ENCODE measurements around the gene LPIN1. TPM values are rescaled to one million over a fixed set of nuclear protein-coding genes. Genes with fewer than 3 reads are reported as not detected.

Gene LPIN1
- total and polyA plus RNA-seq, 2 of the 13 experiments (the other 11 are each of a cell fraction or from before 2014, with no cell fraction given): 9.7 to 19.4 TPM

GRCh38 chr2:11863103-11863502 is 116.7 kb downstream of the LPIN1 start:
- Histone ChIP-seq H4K20me1 (ENCODE audit: insufficient read depth, low read length) (no peaks in the 10 kb centered on the region), H3K9me3 (ENCODE audit: low read length) (peaks cover 14% of the 10 kb centered on the region), H3K27ac (ENCODE audit: extremely low read length, insufficient read depth, low read length) (no peak overlapping the region), H2AFZ (ENCODE audit: low read length) (no peak overlapping the region), H3K4me3 (replicated peaks in 1 of 3; ENCODE audit: insufficient read depth in 1 of 3, low read depth in 2 of 3, low read length in 3 of 3) (no peak overlapping the region), H3K27me3 (ENCODE audit: control insufficient read depth in 1 of 2, insufficient read depth in 2 of 2, low read length in 2 of 2) (peaks cover 0 to 20% of the 10 kb centered on the region in 2 experiments; a peak in 2 of 5 replicates), H3K79me2 (ENCODE audit: insufficient read depth, low read length) (no peaks in the 10 kb centered on the region), H3K4me1 (ENCODE audit: insufficient read depth, low read length) (peaks cover 15% of the 10 kb centered on the region; the same call in 1 of the 2 replicates), H3K4me2 (ENCODE audit: low read depth, low read length) (no peak overlapping the region), H3K36me3 (replicated peaks in 1 of 2; ENCODE audit: control insufficient read depth in 1 of 2, insufficient read depth in 2 of 2, low read length in 2 of 2) (no peaks in the 10 kb centered on the region), H3K9ac (ENCODE audit: insufficient read depth, low read depth, low read length) (no peak overlapping the region)
- DNase-seq (ENCODE audit: low spot score) (no peak), FAIRE-seq (no peak), ATAC-seq (no peak)
- in situ Hi-C loops (cut with HindIII; ENCODE audit: extremely low pct_ligation_motif_present, low pct_unique_long_range_greater_than_20kb) (no loop called here), intact Hi-C loops (cut with micrococcal nuclease; ENCODE audit: unreplicated experiment) (loop anchor here (1.0 kb wide), 5 partner anchors 33 to 1144 kb away; no protein-coding TSS in a partner anchor)
- no TSS peak for BruUV-seq (replicated peaks)
- TF ChIP-seq ZNF331 (CRISPR knock-in tag; IDR thresholded peaks at IDR 0.05): no peak
- no peak for TF ChIP-seq NFIC (IDR thresholded peaks at IDR 0.05; ENCODE audit: low read length)
- TF ChIP-seq GATAD2A (CRISPR knock-in tag; IDR thresholded peaks at IDR 0.05): no peak
- no peak for TF ChIP-seq ZNF512 (CRISPR knock-in tag; IDR thresholded peaks at IDR 0.05)
- TF ChIP-seq ZSCAN21 (CRISPR knock-in tag; IDR thresholded peaks at IDR 0.05; ENCODE audit: borderline replicate concordance): no peak
- TF ChIP-seq ATF4 (CRISPR knock-in tag; IDR thresholded peaks at IDR 0.05): no peak
- no peak for TF ChIP-seq ZNF792 (CRISPR knock-in tag; IDR thresholded peaks at IDR 0.05)
- TF ChIP-seq HMG20A (CRISPR knock-in tag; IDR thresholded peaks at IDR 0.05; ENCODE audit: borderline replicate concordance): no peak
- ChIA-PET CTCF (ENCODE audit: low intra/inter-chr PET ratio, low total read pairs) (interaction anchor here (0.7 kb wide), 1 partner anchor 1144 kb away, joined by 3 read pairs; no protein-coding TSS in a partner anchor), POLR2A (interaction anchor here (0.9 kb wide), 1 partner anchor 10 kb away, joined by 6 read pairs; no protein-coding TSS in a partner anchor)
- 48% methylated on average over 7 of the region's 7 CpGs for WGBS (ENCODE audit: low lambda C conversion rate)
